Suprapubic skin (tissue), 4 donors: ENCODE results near the gene PDE5A.

Experiments
- CTCF ChIP-seq, 2 donors: fragments of 200-600 bp in 1 of 2; fragments of 450-650 bp in 1 of 2; sonication (generic) in 1 of 2; IDR thresholded peaks; one replicate each; pipeline ENCODE4 v1.5.1; 2016 to 2019; ENCODE audit warnings: antibody characterized with exemption in 2 of 2, mild to moderate bottlenecking in 1 of 2, moderate library complexity in 1 of 2
- POLR2A ChIP-seq, 2 donors: fragments of 450-650 bp; IDR thresholded peaks; one replicate each; pipeline ENCODE4 v1.6.1; 2017; ENCODE audit warnings: antibody characterized with exemption in 2 of 2, mild to moderate bottlenecking in 2 of 2, moderate library complexity in 2 of 2
- POLR2AphosphoS5 ChIP-seq, 3 donors: sonication (generic); formaldehyde crosslinking; IDR thresholded peaks; one replicate each; pipeline ENCODE4 v1.6.1; 2017; ENCODE audit warnings: antibody characterized with exemption in 3 of 3

GRCh38 chr4:119598521-119598920 lies 30.1 kb downstream of the PDE5A start:
- TF ChIP-seq POLR2A (IDR thresholded peaks at IDR 0.05) (no peak), CTCF (IDR thresholded peaks at IDR 0.05) (no peak), POLR2AphosphoS5 (IDR thresholded peaks at IDR 0.05) (no peak)
